ENCODE results near the gene DDX55. TPM values are rescaled to one million over a fixed set of nuclear protein-coding genes. Genes with fewer than 3 reads are reported as not detected.

DDX55 gene
- polyA plus RNA-seq, 1 donor (not counting 4 experiments of a cell fraction or from before 2014, with no cell fraction given), result 25.7 TPM

DNA sequence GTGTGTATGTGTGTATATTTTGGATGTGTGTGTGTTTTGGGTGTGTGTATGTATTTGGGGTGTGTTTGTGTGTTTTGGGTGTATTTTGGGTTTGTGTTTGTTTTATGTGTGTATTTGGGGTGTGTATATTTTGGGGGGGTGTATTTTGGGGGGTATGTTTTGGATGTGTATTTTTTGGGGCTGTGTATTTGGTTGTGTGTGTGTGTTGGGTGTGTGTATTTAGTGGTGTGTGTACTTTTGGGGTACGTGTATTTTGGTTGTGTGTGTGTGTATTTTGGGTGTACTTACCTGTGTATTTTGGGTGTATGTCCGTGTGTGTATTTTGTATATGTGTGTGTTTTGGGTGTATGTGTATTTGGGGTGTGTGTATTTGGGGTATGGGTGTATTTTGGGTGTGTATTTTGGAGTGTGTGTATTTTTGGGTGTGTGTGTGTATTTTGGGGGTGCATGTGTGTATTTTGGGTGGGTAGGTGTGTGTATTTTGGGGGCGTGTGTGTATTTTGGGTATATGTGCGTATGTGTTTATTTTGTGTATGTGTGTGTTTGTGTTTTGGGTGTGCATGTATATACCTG, 52.3 kb downstream of the DDX55 start:
- no peaks in the 10 kb centered on the region for H4K20me1 ChIP-seq (ENCODE audit: control insufficient read depth, extremely low read depth, insufficient read depth, low read length)
- no peaks in the 10 kb centered on the region for H3K9me1 ChIP-seq (ENCODE audit: control insufficient read depth, extremely low read depth, insufficient read depth, low read length)
- peaks cover 14 to 18% of the 10 kb centered on the region in 2 experiments for H3K36me3 ChIP-seq (ENCODE audit: control insufficient read depth in 2 of 2, extremely low read depth in 1 of 2, insufficient read depth in 2 of 2, low read length in 2 of 2)
- TF ChIP-seq CTCF (optimal IDR thresholded peaks at IDR 0.05 in 1 of 3, IDR thresholded peaks at IDR 0.05 in 1 of 3, conservative IDR thresholded peaks at IDR 0.05 in 1 of 3; ENCODE audit: extremely low read depth in 1 of 3, insufficient read depth in 2 of 3, low read length in 3 of 3), result no peak
- TF ChIP-seq EZH2 (IDR thresholded peaks at IDR 0.05; ENCODE audit: low read length), result no peak
- no peaks in the 10 kb centered on the region for H3K79me2 ChIP-seq (ENCODE audit: control insufficient read depth, insufficient read depth, low read length)
- H3K4me3 ChIP-seq (ENCODE audit: control insufficient read depth in 2 of 3, extremely low read depth in 1 of 3, insufficient read depth in 2 of 3, low read depth in 1 of 3, low read length in 3 of 3), result no peak overlapping the region
- H3K9ac ChIP-seq (ENCODE audit: control insufficient read depth, extremely low read depth, insufficient read depth, low read length), result no peak overlapping the region
- H2AFZ ChIP-seq (ENCODE audit: control insufficient read depth, low read length), result no peak overlapping the region
- no peak for FAIRE-seq
- H3K9me3 ChIP-seq (ENCODE audit: control insufficient read depth, low read depth, low read length), result no peaks in the 10 kb centered on the region
- no peak for DNase-seq (ENCODE audit: low read depth, low spot score)
- no peak overlapping the region for H3K4me2 ChIP-seq (ENCODE audit: control insufficient read depth, extremely low read depth, insufficient read depth, low read depth, low read length)
- no peak overlapping the region for H3K27ac ChIP-seq (ENCODE audit: control insufficient read depth, insufficient read depth, low read length)
- no peaks in the 10 kb centered on the region for H3K27me3 ChIP-seq (ENCODE audit: control insufficient read depth, extremely low read depth, insufficient read depth, low read length)
- dilution Hi-C loops (cut with MboI; ENCODE audit: extremely low pct_ligation_motif_present, low sequenced_read_pairs), result no loop called here
- no peaks in the 10 kb centered on the region for H3K4me1 ChIP-seq (ENCODE audit: control insufficient read depth, extremely low read depth, insufficient read depth, low read length)

GRCh38 chr12:123655420-123655819, 53.5 kb downstream of the DDX55 start:
- FAIRE-seq (no peak), DNase-seq (ENCODE audit: low read depth, low spot score) (no peak)
- Histone ChIP-seq H3K9ac (ENCODE audit: control insufficient read depth, extremely low read depth, insufficient read depth, low read length) (no peak overlapping the region), H3K9me3 (ENCODE audit: control insufficient read depth, low read depth, low read length) (no peaks in the 10 kb centered on the region), H3K79me2 (ENCODE audit: control insufficient read depth, insufficient read depth, low read length) (no peaks in the 10 kb centered on the region), H3K36me3 (ENCODE audit: control insufficient read depth in 2 of 2, extremely low read depth in 1 of 2, insufficient read depth in 2 of 2, low read length in 2 of 2) (peaks cover 14 to 19% of the 10 kb centered on the region in 2 experiments), H3K4me3 (ENCODE audit: control insufficient read depth in 2 of 3, extremely low read depth in 1 of 3, insufficient read depth in 2 of 3, low read depth in 1 of 3, low read length in 3 of 3) (no peak overlapping the region), H4K20me1 (ENCODE audit: control insufficient read depth, extremely low read depth, insufficient read depth, low read length) (no peaks in the 10 kb centered on the region), H3K4me1 (ENCODE audit: control insufficient read depth, extremely low read depth, insufficient read depth, low read length) (peaks cover 10% of the 10 kb centered on the region), H2AFZ (ENCODE audit: control insufficient read depth, low read length) (no peak overlapping the region), H3K27ac (ENCODE audit: control insufficient read depth, insufficient read depth, low read length) (no peak overlapping the region), H3K4me2 (ENCODE audit: control insufficient read depth, extremely low read depth, insufficient read depth, low read depth, low read length) (no peak overlapping the region), H3K9me1 (ENCODE audit: control insufficient read depth, extremely low read depth, insufficient read depth, low read length) (no peaks in the 10 kb centered on the region), H3K27me3 (ENCODE audit: control insufficient read depth, extremely low read depth, insufficient read depth, low read length) (no peaks in the 10 kb centered on the region)
- dilution Hi-C loops (cut with MboI; ENCODE audit: extremely low pct_ligation_motif_present, low sequenced_read_pairs), result no loop called here
- TF ChIP-seq CTCF (optimal IDR thresholded peaks at IDR 0.05 in 1 of 3, IDR thresholded peaks at IDR 0.05 in 1 of 3, conservative IDR thresholded peaks at IDR 0.05 in 1 of 3; ENCODE audit: extremely low read depth in 1 of 3, insufficient read depth in 2 of 3, low read length in 3 of 3), result no peak
- no peak for TF ChIP-seq EZH2 (IDR thresholded peaks at IDR 0.05; ENCODE audit: low read length)
